Measurements from ENCODE around the gene PPP1R13L.

Gene PPP1R13L

GRCh38 chr19:45362291-45362690 lies 42.6 kb downstream of the PPP1R13L start:
- DNase-seq (ENCODE audit: low read depth), result no peak

- no peak for DNase-seq (ENCODE audit: low read depth)
Measured at GRCh38 chr19:45361608-45362007, 43.3 kb downstream of the PPP1R13L start.

- DNase-seq (ENCODE audit: low read depth), result no peak
Measured at GRCh38 chr19:45358213-45358792, 46.6 kb downstream of the PPP1R13L start.

- no peak for DNase-seq (ENCODE audit: low read depth)
Measured at GRCh38 chr19:45357445-45357783, 47.5 kb downstream of the PPP1R13L start.

- no peak for DNase-seq (ENCODE audit: low read depth)
Measured at GRCh38 chr19:45356760-45357444, 48.0 kb downstream of the PPP1R13L start.

- no peak for DNase-seq (ENCODE audit: low read depth)
Measured at GRCh38 chr19:45355910-45356309, 49.0 kb downstream of the PPP1R13L start.

- DNase-seq (ENCODE audit: low read depth), result no peak
Measured at GRCh38 chr19:45355402-45355801, 49.5 kb downstream of the PPP1R13L start.

GRCh38 chr19:45354241-45354842 lies 50.5 kb downstream of the PPP1R13L start:
- no peak for DNase-seq (ENCODE audit: low read depth)

- no peak for DNase-seq (ENCODE audit: low read depth)
Measured at GRCh38 chr19:45352914-45353796, 51.7 kb downstream of the PPP1R13L start.

GRCh38 chr19:45352471-45352870 lies 52.4 kb downstream of the PPP1R13L start:
- DNase-seq (ENCODE audit: low read depth), result no peak

- no peak for DNase-seq (ENCODE audit: low read depth)
Measured at GRCh38 chr19:45352062-45352461, 52.8 kb downstream of the PPP1R13L start.

- DNase-seq (ENCODE audit: low read depth), result no peak
Measured at GRCh38 chr19:45351401-45351952, 53.4 kb downstream of the PPP1R13L start.

- DNase-seq (ENCODE audit: low read depth), result no peak
Measured at GRCh38 chr19:45350477-45351058, 54.3 kb downstream of the PPP1R13L start.

- no peak for DNase-seq (ENCODE audit: low read depth)
Measured at GRCh38 chr19:45349430-45349941, 55.4 kb downstream of the PPP1R13L start.

- no peak for DNase-seq (ENCODE audit: low read depth)
Measured at GRCh38 chr19:45349126-45349415, 55.8 kb downstream of the PPP1R13L start.

GRCh38 chr19:45348367-45349125 lies 56.3 kb downstream of the PPP1R13L start:
- no peak for DNase-seq (ENCODE audit: low read depth)

- no peak for DNase-seq (ENCODE audit: low read depth)
Measured at GRCh38 chr19:45347570-45348366, 57.1 kb downstream of the PPP1R13L start.

- no peak for DNase-seq (ENCODE audit: low read depth)
Measured at GRCh38 chr19:45346449-45346848, 58.4 kb downstream of the PPP1R13L start.

GRCh38 chr19:45345506-45345860 lies 59.4 kb downstream of the PPP1R13L start:
- DNase-seq (ENCODE audit: low read depth), result no peak

Data from activated T-helper 9 cell treated with anti-CD3 and anti-CD28 coated beads, Interleukin-2, amount 50 U/mL, for 16 hours (primary cell).